Mucosa of gallbladder (tissue), 1 donor: Measurements from ENCODE around the gene PIM3. TPM values are rescaled to one million over a fixed set of nuclear protein-coding genes. Genes with fewer than 3 reads are reported as not detected.

Experiments used
- DNase-seq: peaks from one replicate; pipeline ENCODE4 v3.0.0-alpha.2; 2020; ENCODE audit warnings: low spot score
- total RNA-seq: library from RNA; stranded (reverse); gene quantifications from one replicate; pipeline ENCODE4 v1.2.1, GENCODE V29; 2021
- donor health status: DM: no; HTN: no; CAD: no.

The PIM3 gene
- total RNA-seq, 1 donor from 2014 or later, result 63.2 TPM

GRCh38 chr22:49955581-49956417 lies 4.8 kb upstream of the PIM3 start:
- no peak for DNase-seq

GRCh38 chr22:49956418-49956770 lies 4.2 kb upstream of the PIM3 start:
- no peak for DNase-seq

- no peak for DNase-seq
These were observed 3.4 kb upstream of the PIM3 start for GRCh38 chr22:49956914-49957825.

- DNase-seq, result no peak
These were observed 2.7 kb upstream of the PIM3 start for GRCh38 chr22:49957826-49958365.

GRCh38 chr22:49958366-49958921 lies 2.1 kb upstream of the PIM3 start:
- no peak for DNase-seq

GRCh38 chr22:49958931-49959781 lies 1.4 kb upstream of the PIM3 start:
- DNase-seq, result no peak

GRCh38 chr22:49959782-49960158 lies 802 bp upstream of the PIM3 start:
- no peak for DNase-seq

- no peak for DNase-seq
These were observed 531 bp downstream of the PIM3 start for GRCh38 chr22:49961005-49961600.

GRCh38 chr22:49961601-49962011 lies 1.0 kb downstream of the PIM3 start:
- no peak for DNase-seq

GRCh38 chr22:49962012-49962750 lies 1.6 kb downstream of the PIM3 start:
- DNase-seq, result peak; percentile 91

GRCh38 chr22:49962751-49963646 lies 2.4 kb downstream of the PIM3 start:
- DNase-seq, result peak; percentile 10

- DNase-seq, result peak; percentile 69
These were observed 3.1 kb downstream of the PIM3 start for GRCh38 chr22:49963647-49964026.

GRCh38 chr22:49964136-49965090 lies 3.8 kb downstream of the PIM3 start:
- peak; percentile 10 for DNase-seq

GRCh38 chr22:49965091-49966040 lies 4.8 kb downstream of the PIM3 start:
- DNase-seq, result peak; percentile 8

GRCh38 chr22:49966041-49966773 lies 5.6 kb downstream of the PIM3 start:
- DNase-seq, result no peak
